GM19099 (cell line): Measurements from ENCODE around the gene LYST.

ENCODE experiments used
- POLR2A ChIP-seq: IDR thresholded peaks from 3 replicates; pipeline ENCODE4 v1.6.1; 2011; ENCODE audit warnings: low read depth; ENCODE audit not compliant: insufficient read length; ENCODE audit errors: extremely low read depth

LYST gene

DNA sequence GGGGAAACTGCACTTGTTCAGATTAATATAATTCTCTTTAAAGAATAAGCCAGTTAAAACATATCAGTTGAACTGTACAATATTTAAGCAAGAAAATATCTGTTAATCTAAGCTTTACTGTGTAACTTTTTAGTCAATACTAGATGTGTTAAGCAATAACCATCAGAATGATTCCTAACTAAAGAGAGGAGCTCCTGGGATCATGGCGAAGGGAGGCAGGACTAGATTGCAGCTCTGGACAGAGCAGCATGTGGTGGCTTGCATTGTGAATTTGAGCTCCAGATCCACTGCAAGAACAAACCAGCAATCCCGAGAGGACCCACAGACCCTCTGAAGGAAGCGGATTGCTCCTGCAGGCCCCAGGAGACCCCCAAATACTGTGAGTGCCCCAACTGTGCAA is 21.9 kb downstream of the LYST start:
- TF ChIP-seq POLR2A = no peak

DNA sequence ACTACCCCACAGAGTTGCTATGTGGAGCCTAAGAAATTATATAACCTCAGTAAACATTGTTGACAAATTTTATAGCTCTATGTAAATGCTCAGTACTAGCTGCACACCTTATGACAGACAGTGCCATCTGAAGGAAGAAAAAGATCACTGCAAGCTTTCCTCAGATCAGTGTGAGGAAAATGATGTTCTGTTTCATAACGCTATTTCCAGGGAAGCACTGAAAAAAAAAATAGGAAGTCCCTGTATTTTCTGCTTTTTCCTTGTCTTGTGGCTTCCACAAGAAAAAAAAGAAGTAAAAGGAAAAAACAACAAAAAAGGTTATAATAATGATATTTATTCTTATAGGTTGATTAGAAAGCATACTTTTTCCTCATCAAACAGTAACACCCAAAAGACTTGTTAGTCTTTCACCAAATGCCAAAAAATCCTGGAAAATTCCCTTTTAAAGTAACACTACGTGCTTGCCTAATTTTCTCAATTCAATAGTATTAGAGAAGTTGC is 23.2 kb downstream of the LYST start:
- no peak for TF ChIP-seq POLR2A

DNA sequence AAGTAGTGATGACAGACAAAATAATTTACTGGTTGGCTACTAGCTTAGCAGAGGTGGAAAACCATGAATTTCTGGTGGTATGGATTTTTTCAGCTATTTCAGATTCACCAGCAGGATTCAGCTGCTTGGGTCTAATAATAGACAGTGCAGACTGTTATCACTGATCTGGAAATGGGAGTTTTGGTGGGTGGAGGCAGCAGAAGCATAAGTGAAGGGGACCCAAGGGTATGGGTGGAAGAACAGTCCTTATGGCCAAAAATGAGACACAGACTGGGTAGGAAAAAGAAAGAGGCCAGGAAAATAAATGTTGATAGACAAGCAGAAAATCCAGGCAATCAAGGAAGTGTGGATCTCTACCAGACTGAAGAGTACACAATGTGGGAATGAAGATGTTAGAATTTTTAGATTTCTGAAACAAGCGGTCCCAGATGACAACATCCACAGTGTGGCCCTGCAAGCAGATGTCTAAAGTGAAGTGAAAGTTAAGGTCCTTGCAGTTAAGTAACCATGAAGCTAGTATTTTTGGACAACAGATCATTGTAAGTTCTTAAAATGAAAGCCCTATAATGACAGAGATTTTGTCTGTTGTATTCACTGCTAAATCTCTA is 24.7 kb downstream of the LYST start:
- no peak for TF ChIP-seq POLR2A

DNA sequence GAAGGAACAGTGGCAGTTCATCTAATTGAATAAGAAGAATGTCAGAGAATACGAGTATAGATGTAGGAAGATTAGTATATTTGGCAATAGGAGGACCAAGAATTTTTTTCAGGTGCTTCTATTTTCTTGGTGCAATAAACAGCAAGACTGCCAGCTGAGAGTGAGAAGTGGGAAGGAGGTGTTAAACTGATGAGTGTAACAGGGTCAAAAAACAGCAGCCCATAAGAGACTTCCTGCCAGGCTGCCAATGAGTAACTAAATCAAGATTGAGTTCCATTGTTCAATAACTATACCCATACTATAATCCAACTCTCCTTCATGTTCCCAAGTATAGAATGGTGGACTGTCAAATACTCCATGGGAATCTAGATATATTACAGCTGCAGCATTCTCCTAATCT is 28.7 kb downstream of the LYST start:
- TF ChIP-seq POLR2A = no peak

DNA sequence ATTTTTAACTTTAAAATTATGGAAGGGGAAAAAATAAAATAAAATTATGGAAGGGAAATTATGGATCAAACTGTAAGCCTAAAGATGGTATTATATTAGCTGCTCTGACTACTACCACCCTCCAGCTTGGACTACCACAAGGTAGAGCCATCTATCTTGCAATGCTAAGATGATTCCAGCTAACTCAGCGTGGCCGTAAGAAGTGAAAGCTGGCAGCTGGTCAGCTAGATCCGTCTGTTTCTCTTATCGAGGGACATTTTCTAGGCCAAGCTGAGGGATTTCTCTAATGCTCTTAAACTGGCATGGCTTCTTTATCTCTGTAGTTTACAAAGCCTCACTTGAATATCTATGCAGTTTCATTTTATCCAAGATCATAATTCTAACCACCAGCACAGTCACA is 31.5 kb downstream of the LYST start:
- no peak for TF ChIP-seq POLR2A

DNA sequence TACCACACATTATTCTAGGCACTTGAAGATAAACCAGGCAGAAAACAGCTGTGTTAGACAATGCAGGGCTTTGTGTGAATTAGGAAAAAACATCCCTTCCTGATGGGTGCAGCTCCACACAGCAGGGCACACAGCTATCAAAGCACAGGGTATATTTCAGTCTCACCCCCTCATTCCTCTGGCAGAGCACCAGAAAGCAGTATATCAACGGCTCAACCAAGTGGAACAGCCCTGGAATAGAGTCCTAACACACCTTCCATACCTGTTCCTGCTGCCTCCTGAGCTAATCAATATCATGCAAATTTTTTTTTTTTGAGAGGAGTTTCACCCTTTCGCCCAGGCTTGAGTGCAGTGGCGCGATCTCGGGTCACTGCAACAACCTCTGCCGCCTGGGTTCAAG is 32.1 kb downstream of the LYST start:
- TF ChIP-seq POLR2A = no peak

DNA sequence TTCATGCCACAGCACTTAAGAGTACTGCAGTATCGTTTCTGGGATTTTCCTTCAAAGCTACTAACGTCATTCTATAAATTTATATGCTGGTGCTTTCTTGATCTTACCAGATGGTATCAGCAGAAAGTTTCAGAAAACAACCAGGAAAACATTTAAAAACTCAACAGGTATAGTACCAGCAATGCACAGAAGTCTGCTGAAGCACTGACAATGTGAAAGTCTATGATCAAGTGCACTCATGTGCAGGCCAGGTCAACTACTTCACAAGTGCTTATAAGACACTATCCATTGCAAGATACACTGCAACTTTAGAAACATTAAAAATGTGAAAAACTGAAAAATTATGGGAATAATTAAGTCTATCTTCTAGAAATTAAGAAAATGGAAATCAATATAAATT is 34.7 kb downstream of the LYST start:
- no peak for TF ChIP-seq POLR2A

DNA sequence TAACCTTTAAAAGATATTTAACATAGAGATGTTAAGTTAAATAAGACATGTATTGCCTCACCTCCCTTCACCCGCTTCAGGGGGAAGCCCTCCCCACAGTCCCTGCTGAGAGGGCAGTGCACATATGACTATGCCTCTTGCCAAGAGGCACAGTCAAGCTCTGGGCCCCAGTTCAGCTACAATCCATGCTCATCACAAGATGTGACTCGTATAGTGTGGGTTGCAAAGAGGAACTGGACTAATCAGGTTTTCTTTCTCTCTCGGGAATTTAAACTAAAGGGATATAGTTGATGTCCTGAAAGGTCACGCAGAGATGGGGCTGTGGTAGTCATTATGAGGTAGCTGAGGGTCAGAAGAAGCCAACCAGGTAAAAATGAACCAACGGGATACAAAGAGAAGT is 35.6 kb downstream of the LYST start:
- TF ChIP-seq POLR2A = no peak

DNA sequence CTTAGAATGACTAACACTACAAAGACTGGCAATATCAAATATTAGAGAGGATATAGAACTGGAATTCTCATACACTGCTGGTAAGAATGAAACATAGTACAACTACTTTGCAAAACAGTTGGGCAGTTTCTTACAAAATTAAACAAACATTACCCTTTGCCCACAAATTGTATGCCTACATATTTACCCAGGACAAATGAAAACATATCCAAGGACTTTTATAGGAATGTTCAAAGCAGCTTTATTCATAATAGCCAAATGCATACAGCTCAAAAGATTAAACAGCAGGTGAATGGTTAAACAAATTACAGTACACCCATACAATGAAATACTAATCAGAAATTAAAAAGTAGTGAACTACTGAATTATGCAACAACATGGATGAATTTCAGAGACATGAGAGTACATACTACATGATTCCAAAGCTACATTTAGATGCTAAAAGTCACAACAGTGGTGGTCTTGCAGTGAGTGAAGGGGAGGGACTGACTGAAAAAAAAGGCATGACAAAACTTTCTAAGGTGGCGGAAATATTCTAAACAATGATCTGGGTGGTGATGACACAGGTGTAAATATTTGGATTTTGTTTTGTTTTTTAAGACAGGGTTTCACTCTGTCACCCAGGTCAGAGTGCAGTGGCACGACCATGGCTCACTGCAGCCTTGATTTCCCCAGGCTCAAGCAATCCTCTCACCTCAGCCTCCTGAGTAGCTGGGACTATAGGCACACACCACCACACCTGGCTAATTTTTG is 40.4 kb downstream of the LYST start:
- no peak for TF ChIP-seq POLR2A

DNA sequence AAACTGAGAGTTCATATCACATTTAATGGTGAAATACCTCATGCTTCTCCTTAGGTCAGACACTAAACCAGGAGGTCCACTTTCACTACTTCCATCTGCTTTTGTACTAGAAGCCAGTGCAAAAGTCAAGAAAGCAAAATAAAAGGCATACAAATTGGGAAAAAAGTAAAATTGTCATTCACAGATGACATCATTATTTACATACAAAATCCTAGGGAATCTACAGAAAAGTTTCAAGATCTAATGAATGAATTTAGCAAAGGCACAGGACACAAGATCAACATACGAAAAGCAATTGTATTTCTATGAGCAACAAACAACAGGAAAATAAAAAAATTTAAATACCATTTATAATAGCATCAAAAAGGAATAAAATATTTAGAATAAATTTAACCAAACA is 41.5 kb downstream of the LYST start:
- TF ChIP-seq POLR2A = no peak

DNA sequence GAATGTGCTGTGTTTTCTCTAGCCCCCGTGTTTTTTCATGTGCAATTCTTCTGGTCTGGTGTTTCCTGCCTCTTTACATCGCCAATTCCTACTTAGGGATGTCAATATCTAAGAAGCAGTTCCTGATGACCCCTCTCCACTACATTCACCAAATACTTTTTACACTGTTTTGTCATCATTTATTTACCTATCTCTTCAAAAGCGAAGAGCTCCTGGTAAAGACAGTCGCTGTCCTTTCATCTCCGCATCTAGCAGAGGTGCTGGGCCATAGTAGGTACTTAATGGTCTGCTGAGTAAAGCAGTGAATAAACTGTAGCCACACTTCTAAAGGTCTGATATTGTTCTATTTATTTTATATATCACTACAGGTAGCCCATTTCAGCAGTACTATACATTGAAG is 43.0 kb downstream of the LYST start:
- TF ChIP-seq POLR2A = no peak

DNA sequence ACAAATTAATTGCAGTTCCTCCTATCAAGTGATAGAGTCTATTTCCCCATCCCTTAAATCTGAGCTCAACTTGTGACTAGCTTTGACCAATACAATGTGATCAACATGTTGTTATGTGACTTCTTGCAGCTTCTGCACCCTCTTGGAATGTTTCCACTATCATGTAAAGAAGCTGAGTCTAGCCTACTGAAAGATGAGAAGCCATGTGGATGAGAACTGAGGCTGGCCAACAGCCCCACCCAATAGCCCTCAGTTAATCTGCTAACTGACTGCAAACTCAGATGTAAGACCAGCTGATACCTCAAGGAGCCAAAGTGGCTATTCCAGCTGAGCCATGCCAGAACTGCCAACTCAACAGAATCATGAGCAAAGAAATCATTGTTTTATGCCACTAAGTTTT is 44.0 kb downstream of the LYST start:
- TF ChIP-seq POLR2A = no peak

DNA sequence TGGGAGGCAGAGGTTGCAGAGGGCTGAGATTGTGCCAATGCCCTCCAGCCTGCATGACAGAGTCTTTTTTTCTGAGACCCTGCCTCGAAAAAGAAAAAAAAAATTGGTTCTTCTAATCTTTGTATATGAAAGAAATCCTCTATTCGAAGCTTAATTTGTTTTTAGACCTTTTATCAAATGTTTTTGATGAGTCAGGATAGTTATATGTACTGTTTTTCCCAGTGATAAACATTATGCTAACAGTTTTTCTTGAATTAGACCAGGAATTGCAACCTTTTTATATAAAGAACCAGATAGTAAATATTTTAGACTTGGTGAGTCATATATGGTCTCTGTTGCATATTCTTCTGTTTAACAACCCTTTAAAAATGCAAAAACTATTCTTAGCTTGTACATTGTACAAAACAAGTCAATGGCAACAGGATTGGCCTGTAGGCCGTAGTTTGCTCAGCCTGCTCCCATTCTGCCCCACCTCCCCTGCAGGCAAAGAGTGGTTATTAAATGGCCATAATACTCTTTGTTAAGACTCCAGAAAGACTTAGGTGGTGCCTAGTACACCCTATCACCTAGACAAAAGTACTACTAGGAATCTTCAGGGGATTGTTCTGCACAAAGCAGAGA is 45.2 kb downstream of the LYST start:
- no peak for TF ChIP-seq POLR2A

DNA sequence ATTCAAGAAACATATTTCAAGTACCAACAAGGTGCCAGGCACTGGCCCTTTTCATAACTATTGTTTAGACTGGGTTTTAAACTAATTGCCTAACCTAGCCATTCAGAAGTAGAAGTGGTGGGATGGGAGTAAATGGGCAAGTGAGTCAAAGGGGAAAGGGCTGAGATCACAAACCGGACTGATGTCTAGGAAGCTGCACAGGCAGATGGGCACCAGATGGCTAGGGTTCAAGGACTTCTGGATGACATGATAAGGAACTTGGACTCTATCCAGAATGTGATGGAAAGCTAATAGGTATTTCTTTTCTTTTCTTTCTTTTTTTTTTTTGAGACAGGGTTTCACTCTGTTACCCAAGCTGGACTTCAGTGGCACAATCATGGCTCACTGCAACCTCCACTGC is 46.6 kb downstream of the LYST start:
- no peak for TF ChIP-seq POLR2A

DNA sequence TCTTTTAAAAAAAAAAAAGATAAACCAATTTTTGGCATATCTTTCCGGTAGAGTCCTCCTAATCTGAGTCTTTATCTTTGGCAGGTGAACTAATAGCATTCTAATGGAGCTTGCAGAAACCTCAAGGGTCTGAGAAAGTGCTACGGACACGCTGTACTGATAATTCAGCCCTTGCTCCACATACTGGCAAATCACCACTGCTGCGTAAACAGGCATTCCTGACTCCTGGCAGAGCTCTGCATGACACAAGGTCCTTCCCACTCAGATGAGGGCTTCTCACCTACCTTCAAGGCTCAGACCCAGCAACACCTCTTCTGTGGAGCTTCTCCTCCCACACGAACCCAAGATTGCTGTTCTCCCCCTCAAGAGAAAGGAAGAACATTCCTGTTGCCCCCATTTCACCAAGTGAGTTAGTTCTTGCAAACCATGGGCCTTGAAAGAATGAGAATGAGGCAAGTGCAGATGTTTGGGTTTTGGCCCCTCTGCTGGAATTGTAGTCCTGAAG is 48.0 kb downstream of the LYST start:
- no peak for TF ChIP-seq POLR2A

DNA sequence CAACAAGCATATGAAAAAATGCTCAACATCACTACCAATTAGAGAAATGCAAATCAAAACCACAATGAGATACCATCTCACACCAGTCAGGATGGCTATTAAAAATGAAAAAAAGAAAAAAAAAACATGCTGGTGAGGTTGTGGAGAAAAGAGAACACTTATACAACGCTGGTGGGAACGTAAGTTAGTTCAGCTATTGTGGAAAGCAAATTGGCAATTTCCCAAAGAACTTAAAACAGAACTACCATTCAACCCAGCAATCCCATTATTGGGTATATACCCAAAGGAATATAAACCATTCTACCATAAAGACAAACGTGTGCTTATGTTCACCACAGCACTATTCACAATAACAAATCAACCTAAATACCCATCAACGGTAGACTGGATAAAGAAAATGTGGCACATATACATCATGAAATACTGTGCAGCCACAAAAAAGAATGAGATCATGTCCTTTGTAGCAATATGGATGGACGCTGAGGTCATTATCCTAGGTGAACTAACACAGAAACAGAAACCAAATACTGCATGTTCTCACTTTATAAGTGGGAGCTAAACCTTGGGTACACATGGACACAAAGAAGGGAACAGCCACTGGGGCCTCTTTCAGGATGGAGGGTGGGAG is 49.5 kb downstream of the LYST start:
- TF ChIP-seq POLR2A = no peak

DNA sequence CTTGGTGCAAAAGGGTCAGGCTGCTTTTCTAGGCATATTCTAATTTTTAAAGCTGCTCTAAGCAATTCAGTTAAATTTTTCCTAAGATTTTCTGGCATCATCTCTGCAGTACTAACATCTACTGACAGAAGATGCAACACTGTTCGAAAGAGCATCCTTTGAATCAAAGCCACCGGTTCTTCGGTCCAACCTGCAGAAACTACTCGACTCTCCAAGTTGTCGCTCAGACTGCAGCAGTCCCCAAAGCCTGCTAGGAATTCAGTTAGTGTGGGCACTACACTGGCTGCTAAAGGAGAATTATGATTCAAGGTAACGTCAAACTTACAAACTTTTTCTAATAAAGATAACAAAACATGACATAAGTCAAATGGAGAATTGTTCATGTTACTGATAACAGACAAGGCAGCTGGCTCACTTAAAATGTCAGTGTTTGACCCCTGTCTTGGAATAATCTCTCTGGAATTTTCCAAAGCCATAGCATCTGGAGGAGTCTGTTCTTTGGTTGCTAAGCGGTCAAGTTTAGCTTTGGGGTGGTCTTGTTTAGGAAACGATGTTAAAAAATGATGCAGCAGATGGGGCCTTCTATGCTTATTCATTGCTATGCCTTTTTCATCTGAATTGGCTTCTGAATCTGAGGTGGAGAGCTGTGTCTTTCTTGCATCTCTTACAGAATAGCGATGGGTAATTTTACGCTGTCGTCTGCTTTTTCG is 56.9 kb downstream of the LYST start:
- no peak for TF ChIP-seq POLR2A
